Measurements from ENCODE around the gene ZSCAN23. TPM values are rescaled to one million over a fixed set of nuclear protein-coding genes. Genes with fewer than 3 reads are reported as not detected.

ZSCAN23 gene
- total and polyA plus RNA-seq, 2 of the 8 experiments (the other 6 are each of a cell fraction or from before 2014, with no cell fraction given) = 0.74 to 5.3 TPM

DNA sequence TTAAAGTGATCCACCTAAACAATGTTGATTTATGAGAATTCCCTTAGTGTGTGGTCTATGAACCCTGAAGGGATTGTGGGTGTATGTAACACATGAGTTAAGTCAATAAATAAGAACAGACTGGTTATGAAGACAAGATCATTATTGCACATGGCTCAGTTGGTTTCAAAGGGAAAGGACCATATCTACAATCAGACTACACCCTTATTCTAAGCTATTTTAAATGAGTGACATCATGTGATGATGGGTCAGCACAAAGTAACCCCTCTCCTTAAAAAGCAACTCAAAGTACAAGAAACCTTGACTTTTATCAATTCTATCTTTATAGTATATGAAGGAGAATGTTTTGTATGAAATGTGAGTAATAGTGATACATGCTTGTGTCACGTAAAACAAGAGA is 15.3 kb upstream of the ZSCAN23 start (continued):
- TF ChIP-seq SRF (IDR thresholded peaks at IDR 0.05; ENCODE audit: low read depth, low read length) = no peak
- no peak for TF ChIP-seq SUZ12 (IDR thresholded peaks at IDR 0.05; ENCODE audit: low read length)

Measured in H1 (cell line).